K562 (cell line): Measurements from ENCODE around the gene RAB5A.

Source experiments
- SMC3 ChIP-seq: conservative IDR thresholded peaks from 2 replicates; pipeline ENCODE4 v1.6.1; 2011; ENCODE audit warnings: low read depth, low read length, improper control_type of control experiment; ENCODE audit not compliant: insufficient read depth
- YY1 ChIP-seq, 3 experiments: IDR thresholded peaks; 2 replicates each; pipeline ENCODE4 v1.6.1; 2011; ENCODE audit warnings: low read length in 2 of 3, mild to moderate bottlenecking in 2 of 3, moderate library complexity in 2 of 3, borderline replicate concordance in 1 of 3, control low read depth in 1 of 3, low read depth in 1 of 3; ENCODE audit not compliant: insufficient read depth in 3 of 3, insufficient replicate concordance in 2 of 3, control insufficient read depth in 1 of 3, insufficient read length in 1 of 3; ENCODE audit errors: extremely low read depth in 1 of 3
- ZNF143 ChIP-seq: sonication (generic); formaldehyde crosslinking; IDR thresholded peaks from 2 replicates; pipeline ENCODE4 v1.9.0; 2022; ENCODE audit warnings: mild to moderate bottlenecking, missing genetic modification reagents
- ZNF407 ChIP-seq: fragments of 450-650 bp; IDR thresholded peaks from 2 replicates; pipeline ENCODE4 v1.6.1; 2016; ENCODE audit warnings: low read depth

GRCh38 chr3:19967208-19967607, 20.3 kb downstream of the RAB5A start:
- TF ChIP-seq YY1 (IDR thresholded peaks at IDR 0.05; ENCODE audit: borderline replicate concordance in 1 of 3, control insufficient read depth in 1 of 3, extremely low read depth in 1 of 3, insufficient read depth in 3 of 3, insufficient read length in 1 of 3, insufficient replicate concordance in 2 of 3, low read depth in 1 of 3, low read length in 2 of 3) (no peak), ZNF143 (no peak), SMC3 (no peak), ZNF407 (no peak)
